GM12878 (cell line): ENCODE data around the gene CRB2. TPM values are rescaled to one million over a fixed set of nuclear protein-coding genes. Genes with fewer than 3 reads are reported as not detected.

Source experiments
- ATAC-seq: fragments of 200-7000 bp; cut with Tn5 transposase; 3 replicates; pipeline ENCODE4 v1.9.1; 2020; ENCODE audit warnings: mild to moderate bottlenecking, moderate library complexity
- BruUV-seq: library from RNA; stranded (reverse); fragments of 400-500 nt; replicated peaks from 2 replicates; lab custom pipeline; 2021; lab: Mats Ljungman, UMichigan
- CTCF ChIA-PET: fragments of 300-600 bp; sonication (Branson Sonifier 250); formaldehyde crosslinking; extraction: SDS; loops from one replicate; lab custom pipeline; 2021; ENCODE audit warnings: inconsistent platforms; lab: Yijun Ruan, JAX
- POLR2A ChIA-PET: fragments of 350-600 bp; formaldehyde crosslinking; extraction: SDS; loops from one replicate; lab custom pipeline; 2021; ENCODE audit warnings: inconsistent platforms; lab: Charles Lee
- RAD21 ChIA-PET: fragments of 300-600 bp; sonication (Branson Sonifier 250); formaldehyde crosslinking; loops from one replicate; lab custom pipeline; 2023; ENCODE audit warnings: antibody characterized with exemption; ENCODE audit not compliant: unreplicated experiment; lab: Charles Lee
- SMC1A ChIA-PET: fragments of 300-600 bp; sonication (Branson Sonifier 250); formaldehyde crosslinking; loops from one replicate; lab custom pipeline; 2023; ENCODE audit not compliant: unreplicated experiment, uncharacterized antibody; lab: Charles Lee
- DNase-seq: peaks from one replicate; pipeline ENCODE4 v3.0.0-alpha.2; 2011; ENCODE audit warnings: low read depth, low spot score
- FAIRE-seq: peaks from 3 replicates; lab custom pipeline; 2011; peaks lifted over from hg19 to GRCh38; lab: Jason Lieb, UNC
- H2AFZ ChIP-seq: 2 replicates; pipeline ENCODE4 v1.6.0; 2011; ENCODE audit warnings: low read depth, low read length, control low read depth; ENCODE audit not compliant: control insufficient read depth
- H3K27ac ChIP-seq: 2 replicates; pipeline ENCODE4 v1.5.1; 2011; ENCODE audit warnings: control low read depth; ENCODE audit not compliant: control insufficient read depth, insufficient read depth
- H3K27me3 ChIP-seq, 2 experiments: replicated peaks in 1 of 2; 2 replicates each; pipeline versions ENCODE4 v1.6.0 to v1.6.1; 2011; ENCODE audit warnings: low read length in 1 of 2; ENCODE audit not compliant: control insufficient read depth in 2 of 2, insufficient read depth in 2 of 2
- H3K36me3 ChIP-seq, 2 experiments: 2 replicates each; pipeline ENCODE4 v1.5.1; 2011; ENCODE audit warnings: low read length in 1 of 2; ENCODE audit not compliant: control insufficient read depth in 2 of 2, insufficient read depth in 2 of 2
- H3K4me1 ChIP-seq: 2 replicates; pipeline ENCODE4 v1.6.1; 2011; ENCODE audit warnings: mild to moderate bottlenecking, low read length, moderate library complexity, mixed read lengths; ENCODE audit not compliant: control insufficient read depth, insufficient read depth
- H3K4me2 ChIP-seq: 2 replicates; pipeline ENCODE4 v1.6.0; 2011; ENCODE audit warnings: control low read depth; ENCODE audit not compliant: control insufficient read depth, insufficient read depth
- H3K4me3 ChIP-seq: fragments of 200-600 bp; sonication (generic); 2 replicates; pipeline ENCODE4 v1.5.1; 2016
- H3K79me2 ChIP-seq: 2 replicates; pipeline ENCODE4 v1.6.0; 2011; ENCODE audit warnings: low read length; ENCODE audit not compliant: control insufficient read depth, insufficient read depth
- H3K9ac ChIP-seq: 2 replicates; pipeline ENCODE4 v1.8.0; 2011; ENCODE audit warnings: low read length, control low read depth, mixed read lengths; ENCODE audit not compliant: control insufficient read depth, insufficient read depth
- H3K9me3 ChIP-seq: replicated peaks from 3 replicates; pipeline ENCODE4 v1.5.1; 2011; ENCODE audit warnings: mild to moderate bottlenecking, low read length; ENCODE audit not compliant: control insufficient read depth, insufficient read depth
- H4K20me1 ChIP-seq: 2 replicates; pipeline ENCODE4 v1.6.0; 2011; ENCODE audit not compliant: control insufficient read depth, insufficient read depth
- ATF3 ChIP-seq: IDR thresholded peaks from 2 replicates; pipeline ENCODE4 v1.6.1; 2011; ENCODE audit warnings: low read depth, mild to moderate bottlenecking, low read length, moderate library complexity, borderline replicate concordance; ENCODE audit errors: extremely low read depth
- BMI1 ChIP-seq: fragments of 450-650 bp; IDR thresholded peaks from 2 replicates; pipeline ENCODE4 v1.6.1; 2016; ENCODE audit warnings: mild to moderate bottlenecking, moderate library complexity, borderline replicate concordance
- CBX3 ChIP-seq: fragments of 200-600 bp; sonication (generic); IDR thresholded peaks from 2 replicates; pipeline ENCODE4 v1.6.1; 2016; ENCODE audit warnings: low read depth, borderline replicate concordance
- EED ChIP-seq: sonication (generic); IDR thresholded peaks from 2 replicates; pipeline ENCODE4 v1.6.1; 2016; ENCODE audit warnings: antibody characterized with exemption, low read depth
- EZH2 ChIP-seq: IDR thresholded peaks from 2 replicates; pipeline ENCODE4 v1.6.1; 2012; ENCODE audit warnings: low read depth, mild to moderate bottlenecking, control low read depth, inconsistent platforms, low read length, borderline replicate concordance; ENCODE audit not compliant: control insufficient read depth
- HCFC1 ChIP-seq: fragments of 150-350 bp; IDR thresholded peaks from 2 replicates; pipeline ENCODE4 v1.6.1; 2014; ENCODE audit warnings: low read length
- HDAC2 ChIP-seq: fragments of 200-600 bp; sonication (generic); IDR thresholded peaks from 2 replicates; pipeline ENCODE4 v1.6.1; 2017
- JUND ChIP-seq: IDR thresholded peaks from 2 replicates; pipeline ENCODE4 v1.6.1; 2012; ENCODE audit warnings: low read depth, mild to moderate bottlenecking, low read length, improper control_type of control experiment, moderate library complexity
- KAT2A ChIP-seq: conservative IDR thresholded peaks from 2 replicates; pipeline ENCODE4 v1.6.1; 2011; ENCODE audit warnings: low read depth, low read length; ENCODE audit not compliant: control insufficient read depth
- MYC ChIP-seq: IDR thresholded peaks from 2 replicates; pipeline ENCODE4 v1.6.1; 2011; ENCODE audit warnings: mild to moderate bottlenecking, low read length, moderate library complexity, inconsistent platforms; ENCODE audit not compliant: insufficient read depth, insufficient replicate concordance, insufficient read length, severe bottlenecking
- SMAD1 ChIP-seq: fragments of 450-650 bp; IDR thresholded peaks from 2 replicates; pipeline ENCODE4 v1.6.1; 2018; ENCODE audit warnings: mild to moderate bottlenecking, low read depth; ENCODE audit not compliant: partially characterized antibody
- YBX1 ChIP-seq: fragments of 450-650 bp; IDR thresholded peaks from 2 replicates; pipeline ENCODE4 v1.6.1; 2016; ENCODE audit warnings: antibody characterized with exemption
- ZBED1 ChIP-seq: IDR thresholded peaks from 2 replicates; pipeline ENCODE4 v1.6.1; 2016; ENCODE audit warnings: borderline replicate concordance
- ZSCAN29 ChIP-seq: fragments of 450-650 bp; IDR thresholded peaks from 2 replicates; pipeline ENCODE4 v1.6.1; 2017; ENCODE audit warnings: mild to moderate bottlenecking, moderate library complexity
- WGBS: methylation state at CpG from one replicate; pipeline ENCODE4 v1.1.6; 2016; ENCODE audit warnings: low lambda C conversion rate; ENCODE audit not compliant: insufficient replicate concordance, insufficient coverage; ENCODE audit errors: missing lambda C conversion rate; 5-methylcytosine and 5-hydroxymethylcytosine counted together
- in situ Hi-C: fragments of 300-500 bp; cut with MboI; formaldehyde crosslinking; loops from 9 replicates; pipeline ENCODE4 v1.14.3; 2018; ENCODE audit warnings: mixed read lengths
- intact Hi-C: fragments of 100-400 bp; cut with micrococcal nuclease; formaldehyde crosslinking; loops from one replicate; pipeline ENCODE4 v1.14.2; 2022; ENCODE audit not compliant: unreplicated experiment
- polyA plus RNA-seq, 11 experiments: library from polyadenylated mRNA; depleted of rRNA in 4 of 11; unstranded in 6 of 11; stranded (reverse) in 5 of 11; fragments of >200 nt; fragmentation: Nextera tagmentation in 4 of 11; fragmentation: Illumina TruSeq in 1 of 11; extraction: Ambion mirVana in 4 of 11; extraction: Trizol in 1 of 11; gene quantifications; 1 replicate in 1 of 11; 2 replicates in 10 of 11; pipeline versions ENCODE4 v1.2.1 to v1.2.3, GENCODE V29; 2011 to 2016; ENCODE audit warnings: inconsistent platforms in 2 of 11, missing spikeins in 2 of 11, low read depth in 1 of 11
- total RNA-seq, 4 experiments: library from RNA; depleted of rRNA in 3 of 4; stranded (reverse); fragments of >200 nt in 3 of 4; fragmentation: Illumina TruSeq in 1 of 4; extraction: Trizol in 1 of 4; gene quantifications; 2 replicates each; pipeline versions ENCODE4 v1.2.1 to v1.2.3, GENCODE V29; 2013 to 2021
- TF ChIP-seq, protein P1 (sequence below): fragments of 450-650 bp; IDR thresholded peaks from 2 replicates; pipeline ENCODE4 v1.6.1; 2017; ENCODE audit warnings: mild to moderate bottlenecking, moderate library complexity
- TF ChIP-seq, protein P2 (sequence below): IDR thresholded peaks from 2 replicates; pipeline ENCODE4 v1.6.1; 2011; ENCODE audit warnings: mild to moderate bottlenecking, low read depth, low read length, moderate library complexity; ENCODE audit not compliant: insufficient replicate concordance
- TF ChIP-seq, protein P3 (sequence below): fragments of 450-650 bp; IDR thresholded peaks from 2 replicates; pipeline ENCODE4 v1.6.1; 2017; ENCODE audit warnings: mild to moderate bottlenecking

The CRB2 gene
- total and polyA plus RNA-seq, 10 of the 15 experiments (the other 5 are each of a cell fraction or from before 2014, with no cell fraction given), result 0.01 to 0.80 (median 0.23) TPM; not detected in 3

- H3K9ac ChIP-seq, result no peak overlapping the region
- DNase-seq (no peak), FAIRE-seq (no peak), ATAC-seq (no peak)
- peaks cover 4 to 5% of the 10 kb centered on the region in 2 experiments; a peak in 2 of 4 replicates for H3K36me3 ChIP-seq
- intact Hi-C loops (no loop called here), in situ Hi-C loops (no loop called here)
- ChIA-PET POLR2A (no interaction called here), RAD21 (no interaction called here), SMC1A (no interaction called here), CTCF (interaction anchor here (1.2 kb wide), 1 partner anchor 332 kb away, joined by 3 read pairs; no protein-coding TSS in a partner anchor)
- WGBS, result 94% methylated on average over 20 of the region's 20 CpGs
- no peak overlapping the region for H3K4me3 ChIP-seq
- no peak overlapping the region for H2AFZ ChIP-seq
- H4K20me1 ChIP-seq, result no peaks in the 10 kb centered on the region
- H3K27me3 ChIP-seq, result no peaks in the 10 kb centered on the region
- BruUV-seq, result no TSS peak
- no peak overlapping the region for H3K4me2 ChIP-seq
- H3K79me2 ChIP-seq, result no peaks in the 10 kb centered on the region
- no peaks in the 10 kb centered on the region; the same call in 2 of the 3 replicates for H3K9me3 ChIP-seq
- no peak overlapping the region for H3K27ac ChIP-seq
- H3K4me1 ChIP-seq, result peaks cover 11% of the 10 kb centered on the region
- TF ChIP-seq SMAD1 (no peak), ZSCAN29 (no peak), JUND (no peak), ZBED1 (no peak), BMI1 (no peak), KAT2A (no peak), CBX3 (no peak), YBX1 (no peak), HCFC1 (no peak), EZH2 (no peak), MYC (no peak), ATF3 (no peak), HDAC2 (no peak), EED (no peak)
- TF ChIP-seq, protein P1, sequence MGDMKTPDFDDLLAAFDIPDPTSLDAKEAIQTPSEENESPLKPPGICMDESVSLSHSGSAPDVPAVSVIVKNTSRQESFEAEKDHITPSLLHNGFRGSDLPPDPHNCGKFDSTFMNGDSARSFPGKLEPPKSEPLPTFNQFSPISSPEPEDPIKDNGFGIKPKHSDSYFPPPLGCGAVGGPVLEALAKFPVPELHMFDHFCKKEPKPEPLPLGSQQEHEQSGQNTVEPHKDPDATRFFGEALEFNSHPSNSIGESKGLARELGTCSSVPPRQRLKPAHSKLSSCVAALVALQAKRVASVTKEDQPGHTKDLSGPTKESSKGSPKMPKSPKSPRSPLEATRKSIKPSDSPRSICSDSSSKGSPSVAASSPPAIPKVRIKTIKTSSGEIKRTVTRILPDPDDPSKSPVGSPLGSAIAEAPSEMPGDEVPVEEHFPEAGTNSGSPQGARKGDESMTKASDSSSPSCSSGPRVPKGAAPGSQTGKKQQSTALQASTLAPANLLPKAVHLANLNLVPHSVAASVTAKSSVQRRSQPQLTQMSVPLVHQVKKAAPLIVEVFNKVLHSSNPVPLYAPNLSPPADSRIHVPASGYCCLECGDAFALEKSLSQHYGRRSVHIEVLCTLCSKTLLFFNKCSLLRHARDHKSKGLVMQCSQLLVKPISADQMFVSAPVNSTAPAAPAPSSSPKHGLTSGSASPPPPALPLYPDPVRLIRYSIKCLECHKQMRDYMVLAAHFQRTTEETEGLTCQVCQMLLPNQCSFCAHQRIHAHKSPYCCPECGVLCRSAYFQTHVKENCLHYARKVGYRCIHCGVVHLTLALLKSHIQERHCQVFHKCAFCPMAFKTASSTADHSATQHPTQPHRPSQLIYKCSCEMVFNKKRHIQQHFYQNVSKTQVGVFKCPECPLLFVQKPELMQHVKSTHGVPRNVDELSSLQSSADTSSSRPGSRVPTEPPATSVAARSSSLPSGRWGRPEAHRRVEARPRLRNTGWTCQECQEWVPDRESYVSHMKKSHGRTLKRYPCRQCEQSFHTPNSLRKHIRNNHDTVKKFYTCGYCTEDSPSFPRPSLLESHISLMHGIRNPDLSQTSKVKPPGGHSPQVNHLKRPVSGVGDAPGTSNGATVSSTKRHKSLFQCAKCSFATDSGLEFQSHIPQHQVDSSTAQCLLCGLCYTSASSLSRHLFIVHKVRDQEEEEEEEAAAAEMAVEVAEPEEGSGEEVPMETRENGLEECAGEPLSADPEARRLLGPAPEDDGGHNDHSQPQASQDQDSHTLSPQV, result no peak
- TF ChIP-seq, protein P2, sequence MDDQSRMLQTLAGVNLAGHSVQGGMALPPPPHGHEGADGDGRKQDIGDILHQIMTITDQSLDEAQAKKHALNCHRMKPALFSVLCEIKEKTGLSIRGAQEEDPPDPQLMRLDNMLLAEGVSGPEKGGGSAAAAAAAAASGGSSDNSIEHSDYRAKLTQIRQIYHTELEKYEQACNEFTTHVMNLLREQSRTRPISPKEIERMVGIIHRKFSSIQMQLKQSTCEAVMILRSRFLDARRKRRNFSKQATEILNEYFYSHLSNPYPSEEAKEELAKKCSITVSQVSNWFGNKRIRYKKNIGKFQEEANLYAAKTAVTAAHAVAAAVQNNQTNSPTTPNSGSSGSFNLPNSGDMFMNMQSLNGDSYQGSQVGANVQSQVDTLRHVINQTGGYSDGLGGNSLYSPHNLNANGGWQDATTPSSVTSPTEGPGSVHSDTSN, result no peak
- TF ChIP-seq, protein P3, sequence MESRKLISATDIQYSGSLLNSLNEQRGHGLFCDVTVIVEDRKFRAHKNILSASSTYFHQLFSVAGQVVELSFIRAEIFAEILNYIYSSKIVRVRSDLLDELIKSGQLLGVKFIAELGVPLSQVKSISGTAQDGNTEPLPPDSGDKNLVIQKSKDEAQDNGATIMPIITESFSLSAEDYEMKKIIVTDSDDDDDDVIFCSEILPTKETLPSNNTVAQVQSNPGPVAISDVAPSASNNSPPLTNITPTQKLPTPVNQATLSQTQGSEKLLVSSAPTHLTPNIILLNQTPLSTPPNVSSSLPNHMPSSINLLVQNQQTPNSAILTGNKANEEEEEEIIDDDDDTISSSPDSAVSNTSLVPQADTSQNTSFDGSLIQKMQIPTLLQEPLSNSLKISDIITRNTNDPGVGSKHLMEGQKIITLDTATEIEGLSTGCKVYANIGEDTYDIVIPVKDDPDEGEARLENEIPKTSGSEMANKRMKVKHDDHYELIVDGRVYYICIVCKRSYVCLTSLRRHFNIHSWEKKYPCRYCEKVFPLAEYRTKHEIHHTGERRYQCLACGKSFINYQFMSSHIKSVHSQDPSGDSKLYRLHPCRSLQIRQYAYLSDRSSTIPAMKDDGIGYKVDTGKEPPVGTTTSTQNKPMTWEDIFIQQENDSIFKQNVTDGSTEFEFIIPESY, result no peak
Observed at GRCh38 chr9:123425261-123425821, 69.3 kb downstream of the CRB2 start.
